Neural cell (in vitro differentiated cells): ENCODE data around the gene DAZL. TPM values are rescaled to one million over a fixed set of nuclear protein-coding genes. Genes with fewer than 3 reads are reported as not detected.

Experiments used
- H2AFZ ChIP-seq: fragments of 200-600, 300-800 bp; sonication (generic), shearing (Covaris generic); 2 replicates; pipeline ENCODE4 v1.6.0; 2014; ENCODE audit warnings: low read depth, mild to moderate bottlenecking, antibody characterized with exemption, low read length, moderate library complexity
- H3F3A ChIP-seq: fragments of 200-600 bp; shearing (Covaris generic); 2 replicates; pipeline ENCODE4 v1.6.1; 2016; ENCODE audit warnings: mild to moderate bottlenecking, moderate library complexity, mixed read lengths, antibody characterized with exemption, low read length; ENCODE audit not compliant: insufficient read depth, poor library complexity, severe bottlenecking
- H3K27ac ChIP-seq: fragments of 200-600, 300-800 bp; sonication (generic), shearing (Covaris generic); 2 replicates; pipeline ENCODE4 v1.5.1; 2014; ENCODE audit warnings: mild to moderate bottlenecking, low read length, moderate library complexity
- H3K27me3 ChIP-seq: fragments of 300-800, 200-600 bp; sonication (generic), shearing (Covaris generic); 2 replicates; pipeline ENCODE4 v1.6.0; 2014; ENCODE audit warnings: mild to moderate bottlenecking, low read depth, low read length, moderate library complexity; ENCODE audit not compliant: insufficient read depth
- H3K36me3 ChIP-seq: fragments of 300-800, 200-600 bp; sonication (generic), shearing (Covaris generic); 2 replicates; pipeline ENCODE4 v1.5.1; 2014; ENCODE audit warnings: mild to moderate bottlenecking, antibody characterized with exemption, low read length, moderate library complexity; ENCODE audit not compliant: insufficient read depth
- H3K4me2 ChIP-seq: fragments of 300-800, 200-600 bp; sonication (generic), shearing (Covaris generic); 2 replicates; pipeline ENCODE4 v1.6.0; 2014; ENCODE audit warnings: mild to moderate bottlenecking, low read length
- H3K4me3 ChIP-seq: fragments of 300-800, 200-600 bp; sonication (generic), shearing (Covaris generic); 2 replicates; pipeline ENCODE4 v1.5.1; 2014; ENCODE audit warnings: mild to moderate bottlenecking, low read length, moderate library complexity
- H3K79me2 ChIP-seq: fragments of 200-600 bp; shearing (Covaris generic); replicated peaks from 2 replicates; pipeline ENCODE4 v1.6.0; 2014; ENCODE audit warnings: mild to moderate bottlenecking, low read length, moderate library complexity; ENCODE audit not compliant: insufficient read depth
- H3K9ac ChIP-seq: fragments of 300-800, 200-600 bp; sonication (generic), shearing (Covaris generic); 2 replicates; pipeline ENCODE4 v1.6.1; 2016; ENCODE audit warnings: mild to moderate bottlenecking, low read length, mixed read lengths
- H3K9me2 ChIP-seq: fragments of 200-600 bp; shearing (Covaris generic); 2 replicates; pipeline ENCODE4 v1.6.1; 2016; ENCODE audit warnings: mild to moderate bottlenecking, low read length, mixed read lengths; ENCODE audit not compliant: insufficient read depth
- H3K9me3 ChIP-seq: fragments of 200-600, 300-800 bp; sonication (generic), shearing (Covaris generic); 2 replicates; pipeline ENCODE4 v1.6.1; 2016; ENCODE audit warnings: mild to moderate bottlenecking, mixed run types, low read length, moderate library complexity, mixed read lengths
- H4K20me1 ChIP-seq: fragments of 200-600 bp; shearing (Covaris generic); 2 replicates; pipeline ENCODE4 v1.6.1; 2016; ENCODE audit warnings: mild to moderate bottlenecking, mixed run types; ENCODE audit not compliant: insufficient read depth
- CTCF ChIP-seq: fragments of 450-650 bp; IDR thresholded peaks from 2 replicates; pipeline ENCODE4 v1.5.1; 2014; ENCODE audit warnings: antibody characterized with exemption, mild to moderate bottlenecking, moderate library complexity; ENCODE audit not compliant: poor library complexity, severe bottlenecking
- EP300 ChIP-seq: fragments of 450-650 bp; conservative IDR thresholded peaks from 2 replicates; pipeline ENCODE4 v1.6.1; 2014; ENCODE audit warnings: antibody characterized with exemption, mild to moderate bottlenecking, moderate library complexity; ENCODE audit not compliant: poor library complexity, severe bottlenecking
- EZH2 ChIP-seq: fragments of 200-600, 300-800 bp; shearing (Covaris generic), sonication (generic); IDR thresholded peaks from 2 replicates; pipeline ENCODE4 v1.6.1; 2014; ENCODE audit warnings: antibody characterized with exemption, low read length, borderline replicate concordance, mild to moderate bottlenecking; ENCODE audit not compliant: insufficient read depth, poor library complexity, severe bottlenecking
- MXI1 ChIP-seq: fragments of 450-650 bp; conservative IDR thresholded peaks from 2 replicates; pipeline ENCODE4 v1.6.1; 2014; ENCODE audit warnings: antibody characterized with exemption, mild to moderate bottlenecking; ENCODE audit not compliant: poor library complexity, severe bottlenecking
- POLR2AphosphoS5 ChIP-seq: IDR thresholded peaks from 2 replicates; pipeline ENCODE4 v1.6.1; 2012
- RAD21 ChIP-seq: fragments of 450-650 bp; conservative IDR thresholded peaks from 2 replicates; pipeline ENCODE4 v1.6.1; 2014; ENCODE audit warnings: antibody characterized with exemption, mild to moderate bottlenecking, moderate library complexity
- REST ChIP-seq: IDR thresholded peaks from 2 replicates; pipeline ENCODE4 v1.6.1; 2012; ENCODE audit warnings: borderline replicate concordance
- SMC3 ChIP-seq: fragments of 450-650 bp; conservative IDR thresholded peaks from 2 replicates; pipeline ENCODE4 v1.6.1; 2014; ENCODE audit warnings: antibody characterized with exemption, mild to moderate bottlenecking, moderate library complexity; ENCODE audit not compliant: poor library complexity
- TAF1 ChIP-seq: IDR thresholded peaks from 2 replicates; pipeline ENCODE4 v1.6.1; 2012; ENCODE audit warnings: low read depth
- polyA plus RNA-seq: library from polyadenylated mRNA; depleted of rRNA; stranded (reverse); fragments of >200 nt; gene quantifications from 2 replicates; pipeline ENCODE4 v1.2.3, GENCODE V29; 2014

The DAZL gene
- polyA plus RNA-seq, 1 donor from 2014 or later = not detected

- H2AFZ ChIP-seq = no peak overlapping the region
- TF ChIP-seq POLR2AphosphoS5 (no peak), CTCF (no peak), REST (no peak), TAF1 (no peak), RAD21 (no peak), MXI1 (no peak), SMC3 (no peak), EP300 (no peak), EZH2 (no peak)
- H3F3A ChIP-seq = no peaks in the 10 kb centered on the region
Observed at GRCh38 chr3:16604433-16604832, 790 bp downstream of the DAZL start.

GRCh38 chr3:16601537-16602005, 3.7 kb downstream of the DAZL start:
- no peaks in the 10 kb centered on the region for H3K79me2 ChIP-seq
- H3K4me2 ChIP-seq = no peak overlapping the region
- no peaks in the 10 kb centered on the region for H3F3A ChIP-seq
- H3K9me3 ChIP-seq = no peaks in the 10 kb centered on the region
- H3K27me3 ChIP-seq = no peaks in the 10 kb centered on the region
- TF ChIP-seq CTCF (peak; percentile 2), EP300 (no peak), SMC3 (peak; percentile 71), REST (no peak), EZH2 (no peak)
- no peak overlapping the region for H2AFZ ChIP-seq
- no peak overlapping the region for H3K9ac ChIP-seq
- H3K9me2 ChIP-seq = no peaks in the 10 kb centered on the region
- no peak overlapping the region for H3K27ac ChIP-seq
- no peak overlapping the region for H3K4me3 ChIP-seq
- no peaks in the 10 kb centered on the region for H4K20me1 ChIP-seq
- H3K36me3 ChIP-seq = no peaks in the 10 kb centered on the region

More at GRCh38 chr3:16604433-16604832, 790 bp downstream of the DAZL start:
- H3K36me3 ChIP-seq = no peaks in the 10 kb centered on the region
- H3K79me2 ChIP-seq = no peaks in the 10 kb centered on the region
- no peak overlapping the region for H3K9ac ChIP-seq
- H3K27me3 ChIP-seq = no peaks in the 10 kb centered on the region
- no peaks in the 10 kb centered on the region for H3K9me3 ChIP-seq
- H4K20me1 ChIP-seq = no peaks in the 10 kb centered on the region
- no peak overlapping the region for H3K27ac ChIP-seq
- H3K4me3 ChIP-seq = no peak overlapping the region
- H3K4me2 ChIP-seq = no peak overlapping the region
- H3K9me2 ChIP-seq = no peaks in the 10 kb centered on the region
